Islet of Langerhans (tissue), 1 donor: ENCODE results near the gene ABCC11.
"Not testable (repeated sequence)": the region's sequence is repeated elsewhere in the genome, so short reads cannot be mapped to it uniquely, and the experiment has no call there.

Experiments used
- FAIRE-seq: peaks from one replicate; lab custom pipeline; 2011; peaks lifted over from hg19 to GRCh38; lab: Jason Lieb, UNC

ABCC11 gene

DNA sequence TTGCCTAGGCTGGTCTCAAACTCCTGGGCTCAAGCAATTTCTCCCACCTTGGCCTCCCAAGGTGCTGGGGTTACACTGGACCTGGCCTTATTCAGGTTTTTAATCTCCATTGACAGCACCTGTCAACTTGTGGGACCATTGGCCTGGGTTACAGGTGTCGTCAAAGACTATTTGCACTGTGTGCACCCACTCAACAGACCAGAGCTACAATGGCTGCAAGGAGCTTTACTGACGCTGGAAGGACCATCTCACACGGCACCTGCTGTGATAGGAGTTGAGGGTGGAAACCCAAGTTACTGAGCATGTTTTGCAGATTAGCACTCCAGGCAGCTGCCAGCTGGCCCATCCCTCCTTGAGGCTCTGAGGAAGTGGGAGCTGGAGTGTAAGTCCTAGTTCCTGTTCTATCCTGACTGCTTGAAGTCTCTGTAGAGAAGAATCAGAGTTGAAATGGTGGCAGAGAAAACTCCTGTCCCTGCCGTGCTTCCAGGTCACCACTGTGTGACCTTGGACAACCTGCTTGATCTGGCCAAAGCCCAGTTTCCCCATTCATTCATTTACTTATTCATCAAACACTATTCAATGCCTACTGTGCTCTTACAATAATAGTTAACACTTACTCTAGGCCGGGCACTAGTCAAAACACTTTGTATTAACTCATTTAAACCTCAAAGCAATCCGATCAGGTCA lies 45.7 kb downstream of the ABCC11 start:
- FAIRE-seq = no peak

DNA sequence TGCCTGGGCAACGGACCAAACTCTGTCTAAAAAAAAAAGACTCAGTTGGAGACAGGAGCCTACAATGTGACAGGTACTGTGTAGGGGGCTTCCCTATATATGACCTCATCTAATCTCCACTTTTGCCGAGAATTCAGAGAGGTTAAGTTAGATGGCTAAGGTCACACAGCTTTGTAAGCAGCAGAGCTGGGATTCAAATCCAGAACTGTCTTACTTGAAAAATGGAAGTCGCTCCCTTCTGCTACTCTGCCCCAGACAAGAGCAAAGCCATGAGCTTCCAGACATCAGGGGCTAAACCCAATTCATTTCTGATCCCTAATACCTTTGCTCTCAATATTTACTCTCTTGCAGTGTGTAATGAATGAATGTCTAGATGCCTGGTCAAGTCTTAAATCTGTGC lies 50.0 kb downstream of the ABCC11 start:
- FAIRE-seq = no peak

DNA sequence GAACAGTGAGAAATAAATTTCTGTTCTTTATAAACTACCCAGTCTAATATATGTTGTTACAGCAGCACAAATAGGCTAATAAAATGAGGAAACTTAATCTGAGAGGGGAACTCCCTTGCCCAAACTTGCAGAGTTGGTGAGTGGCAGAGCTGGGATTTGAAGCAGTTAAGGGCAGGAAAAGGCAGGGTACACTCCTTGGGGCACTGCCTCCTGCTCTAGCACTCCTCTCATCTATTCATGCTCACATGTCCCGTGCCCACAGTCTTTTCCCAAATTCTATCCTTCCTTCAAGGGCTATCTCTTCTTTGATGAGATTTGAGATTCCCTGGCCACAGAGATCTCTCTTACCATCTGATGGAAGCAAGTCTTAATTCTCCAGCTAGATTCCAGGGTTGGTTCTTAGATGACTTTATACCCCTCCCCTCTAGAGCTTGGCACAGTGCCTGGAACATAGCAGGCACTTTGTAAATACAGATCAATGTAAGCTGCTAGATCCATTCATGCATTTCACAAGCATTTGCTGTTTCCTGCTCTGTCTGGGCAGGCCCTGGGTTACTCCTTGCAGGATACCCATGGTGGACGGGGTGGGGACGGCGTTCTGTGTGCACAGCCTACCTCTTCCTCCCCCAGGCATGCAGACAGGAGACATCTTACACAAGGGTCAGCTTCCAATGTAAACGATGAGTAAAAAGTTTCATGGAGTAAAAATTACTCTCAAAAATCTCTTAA lies 52.3 kb downstream of the ABCC11 start:
- FAIRE-seq = no peak

DNA sequence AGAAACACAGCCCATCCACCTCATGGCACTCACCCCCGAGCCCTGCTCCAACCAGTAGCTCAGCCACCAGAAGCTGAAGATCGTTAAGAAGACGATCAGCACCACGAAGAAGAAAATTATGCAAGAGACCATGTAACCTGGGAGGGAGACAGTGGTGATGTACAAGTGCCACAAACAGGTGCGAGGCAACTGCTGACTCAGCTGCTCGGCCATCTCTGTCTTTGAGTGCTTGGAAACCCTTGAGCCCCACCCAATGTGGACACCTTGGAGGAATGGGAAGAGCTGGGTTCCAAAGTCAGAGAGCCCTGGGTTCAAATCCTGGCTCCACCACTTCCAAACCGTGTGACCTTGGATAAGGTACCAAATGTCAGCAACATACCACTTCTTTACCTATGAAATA lies 53.5 kb downstream of the ABCC11 start:
- FAIRE-seq = no peak

DNA sequence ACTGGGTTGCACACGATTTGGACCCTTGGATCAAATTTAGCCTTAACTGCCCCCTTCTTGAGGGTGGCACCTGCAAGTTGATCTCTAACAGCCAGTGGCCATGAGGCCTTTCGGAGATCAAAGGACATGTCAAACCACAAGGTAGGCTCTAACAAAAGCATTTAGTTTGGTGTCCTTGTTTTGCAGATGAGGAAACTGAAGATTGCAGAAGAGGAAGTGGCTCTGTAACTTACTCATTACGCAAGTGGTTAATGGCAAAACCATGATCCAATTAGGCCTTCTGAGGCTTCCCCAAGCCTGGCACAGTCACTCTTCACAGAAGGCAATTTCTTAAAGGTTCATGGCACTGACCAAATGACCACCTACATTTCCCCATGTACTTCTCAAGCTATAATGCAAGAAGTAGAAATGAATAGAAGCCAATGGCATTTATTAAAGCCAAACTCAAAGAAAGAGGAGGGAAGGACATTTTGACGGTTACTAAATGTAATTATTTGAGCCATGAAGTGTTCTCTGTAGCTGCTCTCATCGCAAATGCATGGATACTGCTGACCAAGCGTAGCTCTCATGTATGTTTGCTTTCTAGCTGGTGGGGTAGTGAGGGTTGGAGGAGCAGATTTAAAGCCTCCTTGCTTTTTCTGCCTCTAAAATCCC lies 58.8 kb downstream of the ABCC11 start:
- no peak for FAIRE-seq

DNA sequence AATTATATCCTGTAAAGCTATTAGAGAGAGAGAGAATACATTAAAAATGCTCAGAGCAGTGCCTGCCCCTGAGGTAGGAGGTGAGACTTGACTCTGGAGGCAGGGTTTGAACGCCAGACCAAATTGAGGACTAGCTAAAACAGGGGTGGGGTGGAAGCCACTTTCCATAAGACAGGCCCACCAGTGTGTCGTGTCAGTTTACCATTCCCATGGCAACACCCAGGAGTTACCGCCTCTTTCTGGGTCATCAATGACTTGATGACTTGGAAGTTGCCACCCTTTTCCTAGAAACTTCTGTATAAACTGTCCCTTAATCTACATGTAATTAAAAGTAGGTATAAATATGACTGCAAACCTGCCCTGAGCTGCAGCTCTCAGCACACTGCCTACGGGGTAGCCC lies 59.6 kb downstream of the ABCC11 start:
- no peak for FAIRE-seq

DNA sequence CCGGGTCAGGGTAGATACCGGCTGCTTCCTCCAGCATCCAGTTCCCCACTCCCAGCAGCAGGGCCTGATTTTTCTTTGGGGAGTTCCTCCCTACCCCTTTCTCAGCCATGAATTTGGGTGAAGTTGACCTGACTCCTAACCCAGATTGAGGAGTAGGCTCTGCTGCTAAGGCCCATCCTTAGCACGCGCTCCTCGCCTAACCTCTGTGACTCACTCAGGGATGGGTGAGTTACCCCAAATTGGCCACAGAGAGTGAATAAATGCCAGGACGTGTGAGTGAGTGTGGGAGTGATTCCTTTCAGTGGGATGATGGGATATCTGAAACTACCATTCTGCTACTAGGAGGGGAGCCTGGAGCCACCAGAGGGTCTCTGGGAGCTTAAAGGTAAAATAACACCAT lies 62.7 kb downstream of the ABCC11 start:
- no peak for FAIRE-seq

DNA sequence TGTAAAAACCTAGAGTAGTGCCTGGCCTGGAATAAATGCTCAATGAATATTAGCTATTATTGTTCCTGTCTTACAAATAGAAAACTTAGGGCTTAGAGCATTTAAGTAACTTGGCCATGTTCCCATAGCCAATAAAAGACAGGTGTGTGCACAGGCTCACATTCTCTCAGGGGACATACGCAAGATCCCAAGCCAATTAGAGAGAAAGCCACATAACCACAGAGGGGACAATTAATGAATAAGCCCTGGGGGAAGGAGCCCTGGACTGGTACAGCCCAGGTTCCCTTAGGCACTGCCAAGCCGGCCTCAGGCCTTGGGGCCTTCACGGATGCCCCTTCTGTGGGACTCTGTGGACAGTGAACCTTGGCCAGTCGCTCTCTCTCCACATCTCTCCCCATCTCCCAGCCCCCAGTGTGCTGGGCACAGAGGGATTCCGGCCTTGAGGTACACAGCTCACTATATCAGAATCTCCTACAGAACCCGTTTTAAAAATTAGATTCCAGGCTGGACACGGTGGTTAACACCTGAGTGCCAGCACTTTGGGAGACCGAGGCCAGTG lies 64.3 kb downstream of the ABCC11 start:
- FAIRE-seq = no peak

DNA sequence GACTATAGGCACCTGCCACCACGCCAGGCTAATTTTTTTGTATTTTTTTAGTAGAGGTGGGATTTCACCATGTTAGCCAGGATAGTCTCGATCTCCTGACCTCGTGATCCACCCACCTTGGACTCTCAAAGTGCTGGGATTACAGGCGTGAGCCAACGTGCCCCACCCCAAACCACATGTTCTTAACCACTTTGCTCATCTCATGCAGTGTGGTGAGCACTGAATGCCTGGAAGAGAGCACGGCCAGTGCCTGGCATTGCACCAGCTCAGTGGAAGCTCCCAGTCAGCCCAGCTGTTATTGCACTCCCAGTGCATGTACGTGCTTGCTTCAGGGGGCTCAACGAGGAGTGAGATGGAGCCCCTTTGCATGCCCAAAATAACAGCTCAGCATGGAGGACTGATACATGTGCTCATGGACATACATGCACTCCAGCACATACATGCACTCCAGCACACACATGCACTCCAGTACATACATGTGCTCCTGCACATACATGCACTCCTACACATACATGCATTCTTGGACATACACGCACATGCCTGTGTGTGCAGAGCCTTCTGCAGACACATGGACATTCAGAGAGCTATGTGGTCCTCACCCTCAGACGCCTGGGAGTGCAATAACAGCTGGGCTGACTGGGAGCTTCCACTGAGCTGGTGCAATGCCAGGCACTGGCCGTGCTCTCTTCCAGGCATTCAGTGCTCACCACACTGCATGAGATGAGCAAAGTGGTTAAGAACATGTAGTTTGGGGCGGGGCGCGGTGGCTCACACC lies 65.4 kb downstream of the ABCC11 start:
- not testable (repeated sequence) for FAIRE-seq

DNA sequence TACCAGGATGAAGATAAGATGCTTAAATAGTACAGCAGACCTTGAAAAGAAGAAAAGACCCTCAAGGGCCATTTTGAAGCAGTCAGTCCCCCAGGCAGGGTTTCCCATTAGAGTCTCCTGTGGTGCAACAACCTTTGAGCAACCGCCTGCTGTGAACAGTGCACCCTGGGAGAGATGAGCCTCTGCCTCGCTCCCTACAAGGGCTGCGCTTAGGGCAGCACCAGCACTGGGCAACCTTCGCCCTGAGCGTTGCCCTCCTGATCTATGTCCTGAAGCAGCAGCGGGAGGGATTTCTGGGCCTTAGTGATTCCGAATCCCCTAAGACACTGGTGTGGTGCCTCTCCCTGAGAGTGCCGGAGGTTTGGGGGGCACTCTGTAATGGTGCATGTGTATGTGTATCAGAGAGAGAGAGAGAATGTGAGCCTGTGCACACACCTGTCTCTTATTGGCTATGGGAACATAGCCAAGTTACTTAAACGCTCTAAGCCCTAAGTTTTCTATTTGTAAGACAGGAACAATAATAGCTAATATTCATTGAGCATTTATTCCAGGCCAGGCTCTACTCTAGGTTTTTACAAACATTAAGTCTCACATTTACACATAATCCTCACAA lies 66.4 kb downstream of the ABCC11 start:
- FAIRE-seq = no peak

DNA sequence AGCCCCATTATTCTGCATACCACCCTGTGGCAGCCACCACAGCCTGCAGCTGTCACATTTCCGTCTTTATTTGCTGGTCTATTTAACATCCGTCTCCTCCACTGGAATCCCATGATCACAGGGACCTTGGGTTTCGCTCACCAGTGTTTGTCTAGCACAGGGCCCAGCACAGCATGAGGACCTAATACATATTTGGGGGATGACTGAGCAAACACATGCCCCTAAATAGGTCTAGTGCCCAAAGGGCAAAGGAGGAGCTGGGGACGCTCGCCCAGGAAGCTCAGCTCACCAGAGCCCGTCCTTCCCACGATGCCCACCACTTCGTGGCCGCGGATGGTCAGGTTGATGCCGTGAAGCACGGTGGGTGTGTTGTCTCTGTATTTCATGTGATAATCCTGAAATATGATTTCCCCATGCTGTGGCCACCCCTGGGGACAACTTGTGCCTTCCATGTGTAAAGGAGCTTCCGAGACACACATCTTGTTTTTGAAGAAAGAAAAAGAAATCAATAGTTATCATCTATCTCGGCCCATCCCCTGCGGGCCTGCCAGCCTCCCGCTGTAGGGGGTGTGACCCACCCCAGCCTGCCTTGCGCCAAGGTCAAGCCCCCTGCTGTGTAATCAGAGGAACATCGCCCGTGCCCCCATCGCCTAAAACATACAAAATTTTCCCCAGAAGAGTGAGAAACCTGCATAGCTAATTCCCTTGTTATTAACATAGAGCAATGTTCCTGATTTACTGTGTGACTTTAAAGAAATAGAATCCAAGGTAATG lies 70.5 kb downstream of the ABCC11 start:
- FAIRE-seq = no peak

DNA sequence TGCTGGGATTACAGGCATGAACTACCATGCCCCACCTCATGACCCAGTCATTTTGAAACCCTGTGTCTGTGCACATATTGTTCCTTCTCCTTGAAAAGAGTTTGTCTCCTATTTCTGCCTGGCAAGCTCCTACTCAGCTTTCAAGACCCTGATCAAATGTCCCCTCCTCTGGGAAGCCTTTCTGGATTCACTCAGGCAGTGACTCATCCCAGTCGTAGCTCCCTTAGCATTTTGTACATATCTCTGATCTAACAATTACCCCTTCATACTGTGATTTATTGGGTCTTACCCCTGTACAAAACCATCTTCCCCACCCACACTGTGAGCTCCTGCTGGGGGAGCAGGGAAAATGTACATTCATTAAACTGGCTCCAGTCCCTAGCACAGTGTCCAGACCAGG lies 73.5 kb downstream of the ABCC11 start:
- no peak for FAIRE-seq

DNA sequence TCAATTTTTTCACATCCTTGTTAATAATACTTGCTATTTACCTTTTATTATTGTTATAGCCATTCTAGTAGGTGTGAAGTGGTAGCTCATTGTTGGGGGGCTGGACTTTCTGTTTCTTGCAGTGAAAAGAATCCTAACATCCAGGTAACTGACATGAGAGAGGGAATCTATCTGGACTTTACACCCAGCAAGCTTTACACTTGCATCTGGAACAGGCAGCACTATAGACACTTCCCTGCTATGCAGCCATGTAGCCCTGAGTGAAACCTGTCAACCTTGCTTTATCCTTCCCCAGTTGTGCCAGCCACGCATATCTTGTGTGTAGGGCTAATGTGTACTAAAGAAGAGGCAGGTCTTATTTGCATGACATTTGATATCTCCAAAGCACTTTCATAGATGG lies 74.7 kb downstream of the ABCC11 start:
- no peak for FAIRE-seq

DNA sequence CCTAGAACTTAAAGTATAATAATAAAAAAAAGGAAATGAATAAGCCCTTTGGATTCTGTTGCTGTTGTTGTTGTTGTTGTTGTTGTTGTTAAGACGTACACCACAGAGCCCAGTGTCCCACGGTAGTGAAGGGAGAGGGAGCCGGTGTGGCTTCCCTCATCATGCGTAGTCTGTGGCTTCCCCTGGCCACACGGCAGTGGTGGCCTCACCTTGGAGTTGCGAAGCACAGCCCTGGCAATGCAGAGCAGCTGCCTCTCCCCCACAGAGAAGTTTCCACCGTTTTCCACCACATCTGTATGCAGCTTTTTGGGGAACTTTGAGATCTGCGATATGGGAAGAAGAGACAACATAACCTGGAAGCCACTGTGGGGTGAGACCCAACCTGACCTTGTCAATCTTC lies 77.4 kb downstream of the ABCC11 start:
- no peak for FAIRE-seq

DNA sequence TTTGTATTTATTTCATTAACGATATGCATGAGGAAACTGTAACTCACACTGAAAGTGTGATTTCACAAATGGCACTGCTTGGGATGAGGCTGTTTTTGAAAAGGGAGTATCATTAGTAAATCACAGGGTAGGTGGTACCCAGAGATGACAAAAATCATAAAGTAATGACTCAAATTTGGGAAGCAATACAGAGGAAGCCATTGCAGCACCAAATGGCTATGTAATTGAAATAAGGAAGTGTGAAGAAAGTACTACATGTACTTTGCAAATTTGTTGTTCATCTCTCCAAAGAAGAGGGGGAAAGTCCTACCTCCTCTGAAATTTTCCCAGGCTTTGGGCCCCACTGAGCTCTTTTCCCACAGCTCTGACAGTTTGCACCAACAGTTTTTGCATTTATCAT lies 79.3 kb downstream of the ABCC11 start:
- no peak for FAIRE-seq

DNA sequence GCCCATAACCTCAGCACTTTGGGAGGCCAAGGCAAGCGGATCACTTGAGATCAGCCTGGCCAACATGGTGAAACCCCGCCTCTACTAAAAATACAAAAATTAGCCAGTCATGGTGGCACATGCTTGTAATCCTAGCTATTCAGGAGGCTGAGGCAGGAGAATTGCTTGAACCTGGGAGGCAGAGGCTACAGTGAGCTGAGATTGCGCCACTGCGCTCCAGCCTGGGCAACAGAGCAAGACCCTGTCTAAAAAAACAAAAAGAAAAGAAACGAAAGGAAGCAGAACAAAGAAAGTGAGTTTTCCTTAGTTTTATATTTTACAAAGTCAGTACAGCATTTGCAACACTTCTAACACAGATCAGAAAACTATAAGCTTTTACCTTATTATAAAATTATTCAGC lies 80.7 kb downstream of the ABCC11 start:
- FAIRE-seq = not testable (repeated sequence)

DNA sequence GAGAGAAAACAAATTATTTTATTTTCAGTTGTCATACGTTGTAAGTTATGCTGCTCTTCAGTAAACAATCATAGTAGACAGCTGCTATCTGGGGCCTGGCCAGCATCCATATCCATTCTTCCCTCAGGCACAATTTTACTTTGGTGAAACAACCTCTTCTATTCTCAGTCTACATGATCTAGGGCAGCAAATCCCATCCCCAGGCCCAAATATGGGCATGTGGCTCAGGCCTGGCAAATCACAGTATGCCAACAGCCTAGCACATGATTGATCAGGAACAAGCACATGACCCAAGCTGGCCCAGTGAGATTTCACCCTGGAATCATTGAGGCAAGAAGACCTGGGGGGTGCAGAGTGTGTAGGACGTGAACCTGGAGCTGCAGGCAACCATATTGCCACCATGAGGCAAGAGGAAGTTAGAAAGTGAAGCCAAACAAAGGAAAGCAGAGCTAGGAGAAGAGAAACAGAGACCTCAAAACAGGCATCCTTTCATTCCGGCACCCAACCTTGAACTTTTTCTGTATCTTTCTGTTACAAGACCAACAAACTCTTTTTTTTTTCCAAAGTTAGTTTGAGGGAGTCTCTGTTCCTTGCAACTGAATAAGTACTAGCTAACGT lies 81.3 kb downstream of the ABCC11 start:
- FAIRE-seq = no peak

DNA sequence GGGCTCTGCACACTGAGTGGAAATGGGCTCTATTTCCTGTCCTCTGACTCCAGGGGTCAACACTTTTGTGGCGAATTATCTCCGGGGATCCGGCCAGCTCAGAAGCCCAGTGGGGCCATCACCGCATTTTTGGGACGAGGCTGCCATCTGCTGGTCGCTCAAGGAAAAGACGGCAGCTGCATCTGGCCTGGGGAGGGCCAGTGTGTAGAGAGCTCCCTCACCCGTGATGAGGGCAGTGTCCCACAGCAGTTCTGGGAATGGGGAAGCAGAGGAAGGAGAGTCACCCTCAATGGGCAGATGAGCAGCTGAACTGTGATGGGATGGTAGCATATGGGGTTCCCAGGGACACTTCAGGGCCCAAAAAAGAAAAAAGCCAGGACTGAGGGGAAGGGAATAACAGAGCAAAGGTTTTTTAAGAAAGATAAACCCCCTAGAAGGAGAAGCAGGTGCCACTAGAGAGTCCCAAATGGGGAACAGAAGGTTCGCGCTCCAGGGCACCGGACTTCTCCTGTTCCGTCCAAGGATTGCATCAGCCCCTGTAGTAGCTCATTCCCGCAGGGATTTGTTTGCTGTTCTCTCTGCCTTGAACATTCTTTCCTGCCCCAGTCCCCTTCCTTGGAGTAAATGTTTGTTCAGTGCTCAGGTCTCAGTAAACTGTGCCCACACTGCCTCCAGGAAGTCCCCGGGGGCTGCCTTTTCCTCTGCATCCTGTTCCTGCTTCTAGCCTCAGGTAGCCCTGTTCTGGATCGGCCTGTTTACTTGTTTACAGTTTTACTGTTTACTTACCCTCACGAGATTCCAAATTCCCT lies 82.2 kb downstream of the ABCC11 start:
- FAIRE-seq = no peak

DNA sequence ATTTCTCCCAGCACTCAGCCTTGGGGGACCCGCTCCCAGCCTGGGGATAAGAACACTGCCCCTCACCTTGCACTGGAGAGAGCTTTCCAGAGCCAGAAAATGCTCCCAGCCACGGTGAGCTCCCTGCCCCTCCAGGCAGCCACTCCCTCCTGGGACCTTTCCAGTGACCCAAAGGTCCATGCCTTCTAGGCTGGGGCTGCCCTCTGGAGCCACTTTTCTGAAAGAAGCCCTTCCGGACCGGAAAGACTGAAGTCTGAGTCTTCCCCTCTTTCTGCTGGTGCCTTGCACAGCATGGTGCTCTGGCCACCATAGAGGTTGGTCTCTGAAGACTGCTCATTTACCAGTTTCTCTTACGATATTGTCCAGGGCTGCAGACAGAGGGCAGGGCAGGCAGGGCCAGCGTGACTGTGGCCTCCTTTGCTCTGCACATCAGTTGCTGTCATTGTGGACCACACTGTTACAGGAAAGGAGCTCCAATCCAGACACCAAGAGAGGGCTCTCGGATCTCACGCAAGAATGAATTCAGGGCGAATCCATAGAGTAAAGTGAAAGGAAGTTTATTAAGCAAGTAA lies 84.4 kb downstream of the ABCC11 start:
- no peak for FAIRE-seq

DNA sequence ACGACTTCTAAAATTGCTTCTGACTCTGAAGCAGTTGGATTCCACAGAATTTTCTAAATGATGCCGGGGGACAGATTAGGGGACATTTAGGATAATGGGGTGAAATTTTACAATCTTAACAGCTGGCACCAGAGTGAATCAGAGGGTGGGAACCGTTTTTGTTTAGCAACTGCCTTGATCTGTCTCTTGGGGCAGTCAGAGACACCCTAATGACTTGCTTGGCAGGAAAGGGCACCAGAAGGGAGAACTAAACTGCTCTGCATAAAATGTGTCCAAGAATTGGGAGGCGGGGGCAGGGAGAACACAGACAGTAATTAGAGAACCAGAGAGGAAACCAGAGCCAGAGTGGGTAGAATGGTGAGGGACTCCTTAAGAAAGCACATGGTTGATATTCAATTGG lies 85.4 kb downstream of the ABCC11 start:
- FAIRE-seq = no peak
